Measurements from ENCODE around the gene ANXA2R.

GRCh38 chr5:43010935-43011315, 29.2 kb downstream of the ANXA2R start:
- TF ChIP-seq EZH2 (IDR thresholded peaks at IDR 0.05; ENCODE audit: low read length, unreplicated experiment), result no peak
- TF ChIP-seq, protein P1, sequence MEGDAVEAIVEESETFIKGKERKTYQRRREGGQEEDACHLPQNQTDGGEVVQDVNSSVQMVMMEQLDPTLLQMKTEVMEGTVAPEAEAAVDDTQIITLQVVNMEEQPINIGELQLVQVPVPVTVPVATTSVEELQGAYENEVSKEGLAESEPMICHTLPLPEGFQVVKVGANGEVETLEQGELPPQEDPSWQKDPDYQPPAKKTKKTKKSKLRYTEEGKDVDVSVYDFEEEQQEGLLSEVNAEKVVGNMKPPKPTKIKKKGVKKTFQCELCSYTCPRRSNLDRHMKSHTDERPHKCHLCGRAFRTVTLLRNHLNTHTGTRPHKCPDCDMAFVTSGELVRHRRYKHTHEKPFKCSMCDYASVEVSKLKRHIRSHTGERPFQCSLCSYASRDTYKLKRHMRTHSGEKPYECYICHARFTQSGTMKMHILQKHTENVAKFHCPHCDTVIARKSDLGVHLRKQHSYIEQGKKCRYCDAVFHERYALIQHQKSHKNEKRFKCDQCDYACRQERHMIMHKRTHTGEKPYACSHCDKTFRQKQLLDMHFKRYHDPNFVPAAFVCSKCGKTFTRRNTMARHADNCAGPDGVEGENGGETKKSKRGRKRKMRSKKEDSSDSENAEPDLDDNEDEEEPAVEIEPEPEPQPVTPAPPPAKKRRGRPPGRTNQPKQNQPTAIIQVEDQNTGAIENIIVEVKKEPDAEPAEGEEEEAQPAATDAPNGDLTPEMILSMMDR (conservative IDR thresholded peaks at IDR 0.05; ENCODE audit: low read depth, low read length), result no peak; the same call in 1 of the 2 replicates
